Measurements from ENCODE around the gene ABI3BP.
A peak's percentile ranks its signal among the peaks of the same experiment; 100 is the strongest.

Gene ABI3BP

DNA sequence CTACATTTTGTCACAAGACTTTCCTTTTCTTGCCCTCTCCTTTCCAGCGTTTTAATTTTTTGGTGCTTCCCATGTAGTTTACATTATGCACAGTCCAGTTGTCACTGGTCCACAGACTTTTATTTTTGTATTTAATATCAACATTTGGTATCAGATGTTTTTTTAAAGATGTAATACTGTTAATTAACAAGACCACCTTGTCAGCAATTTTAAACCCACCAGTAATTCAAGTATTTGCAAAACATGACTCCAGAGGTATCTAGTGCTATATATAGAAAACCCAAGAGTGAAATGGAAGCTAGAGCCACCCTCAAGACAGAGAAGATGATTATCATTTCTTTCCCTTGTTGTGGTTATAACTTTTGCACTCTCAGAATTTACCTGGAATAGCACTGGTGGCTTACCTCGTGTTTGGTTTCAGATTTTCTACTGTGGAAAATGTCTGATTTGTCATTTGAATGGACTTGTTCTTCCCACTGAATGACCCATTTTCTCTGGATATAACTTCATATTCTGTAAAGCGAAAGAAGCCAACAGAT lies 227.7 kb downstream of the ABI3BP start:
- DNase-seq, result no peak

DNA sequence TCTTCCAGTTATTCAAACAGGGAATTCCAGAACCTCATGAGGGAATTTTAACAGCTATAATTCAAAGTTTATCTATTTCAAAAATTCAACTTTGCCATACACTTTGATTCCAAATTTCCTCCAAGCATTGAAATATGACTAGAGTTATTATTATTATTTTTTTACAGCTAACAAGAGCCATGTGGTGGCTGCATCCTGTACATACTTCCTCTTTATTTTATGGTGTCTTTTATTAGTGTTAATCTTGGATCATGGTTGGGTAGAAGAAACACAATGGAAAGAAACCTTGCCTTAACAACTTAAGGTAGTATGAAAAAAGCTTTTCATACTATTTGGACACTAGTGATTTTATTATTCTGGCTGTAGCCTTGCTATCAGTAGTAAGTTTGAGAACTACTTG lies 231.3 kb downstream of the ABI3BP start:
- DNase-seq, result no peak

DNA sequence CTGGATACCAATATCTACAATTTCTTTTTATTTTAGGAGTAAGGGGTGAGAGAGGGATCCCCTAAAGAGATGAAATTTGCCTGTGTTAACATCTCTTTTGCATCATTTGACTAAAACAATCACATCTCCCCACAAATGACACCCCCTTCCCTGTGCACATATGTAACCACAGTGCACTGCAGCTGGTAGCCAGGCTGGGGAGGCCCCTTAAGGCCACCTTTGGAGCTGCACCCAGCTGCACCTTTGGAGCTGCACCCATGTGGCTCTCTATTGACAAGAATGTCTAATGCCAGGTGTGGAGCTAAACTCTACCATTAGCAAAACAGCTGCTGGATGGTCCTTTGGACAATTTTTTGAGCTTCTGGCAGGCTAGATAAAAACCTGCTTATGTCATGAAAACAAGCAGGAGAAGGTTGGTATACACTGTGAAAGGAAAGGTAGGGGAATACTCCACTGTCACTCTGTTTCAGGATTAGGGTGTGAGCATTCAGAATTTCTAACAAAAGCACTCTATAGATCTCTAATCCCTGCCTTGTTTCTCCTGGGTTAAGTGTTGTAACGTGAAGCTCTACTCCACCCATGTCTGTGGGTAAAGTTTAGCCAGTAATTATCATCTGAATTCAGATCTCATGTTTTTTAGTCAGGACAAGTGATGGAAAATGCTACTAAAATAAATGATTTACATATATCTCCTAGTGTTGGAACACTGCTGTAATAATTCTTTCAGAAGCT lies 231.8 kb downstream of the ABI3BP start:
- no peak for DNase-seq

DNA sequence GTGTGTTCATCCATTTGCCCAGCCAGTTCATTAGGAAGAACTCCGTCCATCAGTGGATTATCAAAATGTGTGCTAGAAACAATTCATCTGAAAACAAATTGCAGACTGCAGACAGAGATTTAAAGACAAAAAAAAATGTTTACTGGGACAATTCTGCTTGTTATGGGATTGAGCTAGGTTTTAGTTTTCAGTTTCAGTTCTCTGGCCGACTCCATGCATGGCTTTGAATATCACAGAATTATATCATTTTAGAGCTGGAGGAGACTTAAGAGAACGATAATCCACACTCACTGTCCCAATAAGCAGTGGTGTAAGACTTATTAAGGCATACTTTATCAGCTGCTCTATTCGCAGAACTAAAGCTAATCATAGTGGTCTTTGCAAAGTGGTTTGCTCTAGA lies 232.8 kb downstream of the ABI3BP start:
- no peak for DNase-seq

DNA sequence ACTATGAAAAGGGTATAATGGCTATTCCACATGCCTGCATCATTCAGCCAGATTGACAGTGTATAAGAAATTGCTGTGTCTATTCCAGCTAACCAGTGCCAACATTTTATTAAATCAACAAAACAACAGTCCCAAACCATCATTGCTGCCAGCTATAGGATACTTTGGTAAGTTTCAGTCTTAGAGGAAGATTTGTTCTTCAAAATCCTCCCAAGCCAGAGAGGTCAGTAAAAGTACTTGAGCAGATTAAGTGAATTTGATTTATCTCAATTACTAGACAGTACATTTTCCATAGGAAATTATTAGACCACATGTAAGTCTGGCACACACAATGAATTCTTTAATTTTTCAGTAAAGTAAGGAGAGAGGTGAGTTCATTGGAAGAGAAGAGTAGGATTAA lies 233.3 kb downstream of the ABI3BP start:
- DNase-seq, result no peak

DNA sequence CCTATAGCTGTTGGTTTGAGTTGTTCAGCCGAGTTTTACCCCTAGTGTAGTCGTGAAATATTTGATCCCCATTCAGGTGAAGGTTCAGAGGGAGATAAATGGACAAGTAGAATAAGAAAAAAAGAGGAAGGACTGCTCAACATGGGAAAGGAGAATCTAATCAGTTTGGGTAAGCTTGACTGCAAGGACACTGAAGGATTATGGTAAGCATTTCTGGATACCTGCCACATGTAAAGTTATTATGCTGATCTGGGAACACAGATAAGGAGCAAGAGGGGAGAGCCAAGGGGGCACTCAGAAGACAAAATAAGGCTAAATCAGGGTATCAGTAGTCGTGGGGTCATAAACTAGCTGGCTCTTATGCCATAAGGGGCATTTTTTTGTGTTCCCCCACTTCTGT lies 234.1 kb downstream of the ABI3BP start:
- no peak for DNase-seq

DNA sequence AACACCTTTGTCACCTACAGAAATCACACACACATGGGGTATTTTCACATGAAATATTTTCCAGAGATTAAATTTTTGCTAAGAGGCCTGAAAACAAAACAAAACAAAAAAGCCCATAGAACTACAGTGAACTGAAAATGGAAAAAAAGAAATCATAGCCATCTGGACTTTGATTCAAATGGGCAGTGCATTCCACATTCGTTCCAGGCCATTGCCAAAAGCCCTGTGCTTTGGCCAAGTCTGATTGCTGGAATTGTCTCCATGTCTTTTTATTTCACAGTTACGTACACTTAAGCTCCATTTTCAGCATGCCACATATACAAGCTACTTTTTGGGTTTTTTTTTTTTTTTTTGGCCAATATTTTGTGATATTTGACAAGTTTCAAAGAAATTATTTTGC lies 236.8 kb downstream of the ABI3BP start:
- DNase-seq, result no peak

DNA sequence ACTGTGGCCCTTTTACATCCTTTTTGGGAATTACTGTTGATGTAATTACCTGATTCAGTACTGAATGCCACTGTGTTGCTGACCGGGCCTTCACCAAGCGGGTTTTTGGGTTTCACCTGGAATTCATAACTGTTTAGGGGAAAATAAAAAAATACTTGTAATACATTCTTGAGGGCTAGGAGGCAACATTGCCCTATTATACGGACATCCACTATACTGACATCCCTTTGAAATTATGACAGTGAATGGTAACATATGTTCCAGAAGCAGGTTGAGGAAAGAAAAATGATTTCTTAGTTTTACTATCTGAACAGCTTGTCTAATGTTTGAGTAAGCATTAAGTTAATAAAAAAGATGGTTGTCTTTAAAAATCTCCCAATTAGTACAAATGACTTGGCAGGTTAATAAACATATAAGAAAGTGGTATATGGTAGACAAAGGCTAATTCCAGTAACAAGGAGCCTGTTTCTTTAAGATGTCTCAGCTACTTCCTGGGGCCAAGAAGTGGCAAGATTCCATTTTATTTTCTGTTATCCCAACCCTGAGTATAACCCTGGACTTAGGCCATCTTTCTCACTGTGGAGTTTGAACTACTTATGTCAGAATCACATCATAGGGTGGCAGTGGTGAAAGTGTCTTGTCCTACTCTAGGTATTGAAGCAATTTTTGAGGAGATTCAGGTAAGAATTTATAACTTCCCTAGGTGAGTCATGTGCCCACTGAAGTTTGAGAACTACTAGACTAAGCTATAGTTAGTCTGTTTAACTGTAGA lies 238.5 kb downstream of the ABI3BP start:
- no peak for DNase-seq

DNA sequence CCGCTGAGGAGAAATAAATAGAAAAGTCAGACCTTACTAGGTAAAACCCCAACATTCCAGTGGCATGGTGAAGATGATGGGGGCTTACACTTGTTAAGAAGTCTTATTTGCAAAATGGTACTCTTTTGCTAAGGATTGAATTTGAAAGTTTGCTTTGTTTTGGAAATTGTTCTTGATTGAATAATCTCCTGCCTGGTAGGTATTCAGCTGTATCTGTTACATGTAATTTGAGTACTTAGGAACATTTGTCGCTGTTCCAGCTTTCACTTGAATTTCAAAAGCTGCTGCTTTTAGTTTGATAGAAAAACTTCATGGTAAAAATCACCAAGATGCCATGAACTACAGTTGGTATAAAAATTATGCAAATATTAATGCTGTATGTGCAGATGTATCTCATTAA lies 239.4 kb downstream of the ABI3BP start:
- DNase-seq, result no peak

DNA sequence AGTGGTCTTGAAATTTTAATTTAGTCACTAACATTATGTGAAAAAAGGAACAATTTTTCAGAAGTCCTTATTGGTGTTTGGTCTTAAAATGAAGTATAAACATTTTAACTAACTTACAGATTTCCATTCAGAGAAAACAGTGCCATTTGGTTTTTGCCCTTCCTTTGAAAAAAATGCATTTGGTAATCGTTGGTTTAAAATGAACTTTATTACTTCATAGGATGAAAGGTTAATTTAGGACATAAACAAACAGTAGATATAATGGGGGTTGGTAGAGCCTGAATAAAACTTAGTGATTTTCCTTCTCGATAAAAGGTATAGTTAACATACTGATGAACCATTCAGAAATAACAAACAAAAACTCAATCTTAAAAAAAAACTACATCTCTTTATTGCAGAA lies 244.3 kb downstream of the ABI3BP start:
- no peak for DNase-seq

DNA sequence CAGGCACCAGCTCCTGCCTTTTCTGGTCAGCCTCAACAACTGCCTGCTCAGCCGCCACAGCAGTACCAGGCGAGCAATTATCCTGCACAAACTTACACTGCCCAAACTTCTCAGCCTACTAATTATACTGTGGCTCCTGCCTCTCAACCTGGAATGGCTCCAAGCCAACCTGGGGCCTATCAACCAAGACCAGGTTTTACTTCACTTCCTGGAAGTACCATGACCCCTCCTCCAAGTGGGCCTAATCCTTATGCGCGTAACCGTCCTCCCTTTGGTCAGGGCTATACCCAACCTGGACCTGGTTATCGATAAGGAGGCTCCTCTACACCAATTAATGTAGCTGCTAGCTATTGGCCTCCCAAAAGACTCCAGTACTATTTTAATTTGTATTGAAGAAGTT lies 245.0 kb downstream of the ABI3BP start:
- no peak for DNase-seq

DNA sequence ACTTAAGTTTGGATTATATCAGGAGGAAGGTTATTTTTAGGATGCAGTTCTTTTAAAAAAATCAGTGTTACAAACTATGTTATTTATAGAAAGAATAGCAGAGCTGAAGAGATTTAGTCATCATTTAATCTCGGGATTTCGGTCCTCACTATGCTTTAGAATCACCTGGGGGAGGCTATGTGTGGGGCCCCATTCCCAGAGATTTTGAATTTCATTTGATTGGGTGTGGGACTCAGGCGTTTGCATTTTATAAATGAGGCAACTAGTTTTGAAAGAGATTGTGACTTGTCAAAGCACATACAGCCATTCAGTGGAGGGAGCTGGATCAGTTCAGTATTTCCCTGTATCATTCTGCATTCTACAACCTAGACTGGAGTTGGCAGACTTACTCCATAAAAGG lies 247.1 kb downstream of the ABI3BP start:
- DNase-seq, result no peak

DNA sequence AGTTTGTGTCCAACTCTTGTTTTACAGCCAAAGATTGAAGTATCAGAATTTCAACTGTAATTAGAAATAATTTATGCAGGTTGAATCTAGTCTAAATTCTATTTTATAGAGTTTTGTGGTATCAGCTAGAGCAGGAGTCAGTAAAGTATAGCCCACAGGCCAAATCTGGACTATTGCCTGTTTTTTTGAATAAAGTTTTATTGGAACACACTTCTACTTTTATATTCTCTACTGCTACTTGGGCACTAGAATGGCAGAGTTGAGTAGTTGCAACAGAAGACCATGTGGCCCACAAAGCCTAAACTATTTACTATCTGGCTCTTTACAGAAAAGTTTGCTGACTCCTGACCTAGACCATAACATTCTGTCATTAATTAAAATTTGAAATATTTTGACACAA lies 247.6 kb downstream of the ABI3BP start:
- no peak for DNase-seq

DNA sequence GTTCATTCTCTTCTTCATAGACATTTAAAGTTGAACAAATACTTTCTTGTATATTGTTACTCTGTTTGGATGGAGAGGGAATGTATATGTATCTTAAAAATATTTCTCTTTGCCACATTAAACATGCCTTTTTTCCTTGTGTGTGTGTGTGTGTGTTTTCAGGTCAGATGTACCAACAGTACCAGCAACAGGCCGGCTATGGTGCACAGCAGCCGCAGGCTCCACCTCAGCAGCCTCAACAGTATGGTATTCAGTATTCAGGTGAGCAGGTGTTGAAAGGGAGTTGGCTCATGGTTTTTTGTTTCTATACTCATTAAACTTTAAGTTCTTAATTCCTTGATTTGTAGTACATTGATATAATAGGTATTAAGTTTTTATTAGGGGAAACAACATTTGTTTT lies 248.6 kb downstream of the ABI3BP start:
- no peak for DNase-seq

DNA sequence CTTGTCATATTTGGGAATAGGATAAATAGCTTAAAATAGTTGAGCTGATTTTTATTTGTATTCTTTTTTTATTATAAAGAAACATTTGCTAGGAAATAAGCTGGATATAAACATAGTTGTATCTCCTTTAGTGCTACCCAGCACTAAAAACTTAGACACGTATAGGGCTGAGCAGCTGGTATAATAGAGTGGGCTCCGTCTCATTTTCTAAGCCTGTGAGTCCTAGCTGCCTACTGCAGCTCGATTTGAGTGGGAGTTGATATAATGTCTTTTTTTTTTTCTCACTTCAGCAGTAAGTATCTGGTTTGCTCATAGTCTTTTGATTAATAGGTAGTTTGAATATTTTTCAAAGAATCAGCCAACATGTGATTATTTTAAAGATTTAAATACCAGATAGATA lies 249.7 kb downstream of the ABI3BP start:
- no peak for DNase-seq

DNA sequence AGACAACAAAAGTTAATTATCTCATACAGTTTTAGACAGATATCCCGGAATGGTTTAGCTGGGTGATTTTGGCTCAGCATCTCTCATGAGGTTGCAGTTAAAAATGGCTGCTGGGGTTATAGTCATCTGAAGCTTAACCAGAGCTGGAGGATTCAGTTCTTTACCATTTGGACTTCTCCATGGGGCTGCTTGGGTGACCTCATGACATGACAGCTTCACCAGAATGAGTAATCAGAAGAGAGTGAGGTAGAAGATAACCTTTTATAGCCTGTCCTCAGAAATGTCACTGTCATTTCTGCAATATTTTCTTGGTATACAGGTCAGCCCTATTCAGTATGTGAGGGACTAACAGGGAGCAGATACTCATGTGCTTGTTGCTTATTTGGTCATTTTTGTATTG lies 253.0 kb downstream of the ABI3BP start:
- DNase-seq, result no peak

DNA sequence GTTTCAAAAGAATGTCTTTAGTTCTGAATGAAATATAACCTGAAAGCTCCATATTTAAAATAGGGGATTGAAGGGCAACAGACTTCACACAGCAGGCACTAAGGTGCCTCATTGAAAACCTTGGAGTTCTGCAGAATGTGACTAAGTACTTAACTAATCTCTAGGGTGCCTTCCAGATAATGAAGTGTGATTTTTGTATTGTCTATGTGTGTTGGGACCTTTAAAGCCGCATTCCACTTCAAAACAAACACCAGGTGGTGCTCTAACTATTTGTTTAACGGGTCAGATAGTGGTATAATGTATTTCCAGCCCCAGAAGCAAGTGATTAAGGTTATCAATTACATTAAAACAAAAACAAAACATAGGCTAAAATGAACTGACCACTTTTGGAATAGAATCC lies 255.9 kb downstream of the ABI3BP start:
- DNase-seq, result peak; percentile 30

DNA sequence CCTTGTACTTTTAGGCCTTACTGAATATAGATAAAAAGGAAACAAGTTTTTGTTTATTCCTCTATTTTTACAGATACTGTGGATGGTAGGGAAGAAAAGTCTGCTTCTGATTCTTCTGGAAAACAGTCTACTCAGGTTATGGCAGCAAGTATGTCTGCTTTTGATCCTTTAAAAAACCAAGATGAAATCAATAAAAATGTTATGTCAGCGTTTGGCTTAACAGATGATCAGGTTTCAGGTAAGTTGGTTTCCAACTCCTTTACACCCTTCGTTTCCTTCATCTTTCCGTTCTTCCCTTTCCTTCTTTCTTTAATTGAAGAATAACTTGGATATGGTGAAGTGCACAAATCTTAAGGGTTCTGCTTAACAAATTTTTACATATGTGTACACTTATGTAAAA lies 260.8 kb downstream of the ABI3BP start:
- no peak for DNase-seq

DNA sequence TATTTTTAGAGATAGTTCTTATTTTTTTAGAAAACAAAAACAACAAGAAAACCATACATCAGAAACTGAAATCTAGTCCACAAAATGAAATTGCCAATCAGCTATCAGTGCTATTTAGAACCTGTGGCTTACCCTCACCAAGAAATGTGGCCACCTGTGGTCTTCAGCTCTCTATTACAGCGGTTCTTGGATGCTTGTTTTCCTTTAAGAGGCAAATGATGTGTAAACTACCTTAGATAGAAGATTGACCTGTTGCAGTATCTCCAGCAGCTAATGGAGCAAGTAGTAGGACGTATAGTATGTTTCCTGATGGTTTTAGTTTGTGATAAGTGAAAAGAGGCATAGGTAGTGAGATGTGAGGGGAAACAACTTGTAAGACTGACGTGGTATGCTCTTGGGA lies 262.7 kb downstream of the ABI3BP start:
- DNase-seq, result no peak

DNA sequence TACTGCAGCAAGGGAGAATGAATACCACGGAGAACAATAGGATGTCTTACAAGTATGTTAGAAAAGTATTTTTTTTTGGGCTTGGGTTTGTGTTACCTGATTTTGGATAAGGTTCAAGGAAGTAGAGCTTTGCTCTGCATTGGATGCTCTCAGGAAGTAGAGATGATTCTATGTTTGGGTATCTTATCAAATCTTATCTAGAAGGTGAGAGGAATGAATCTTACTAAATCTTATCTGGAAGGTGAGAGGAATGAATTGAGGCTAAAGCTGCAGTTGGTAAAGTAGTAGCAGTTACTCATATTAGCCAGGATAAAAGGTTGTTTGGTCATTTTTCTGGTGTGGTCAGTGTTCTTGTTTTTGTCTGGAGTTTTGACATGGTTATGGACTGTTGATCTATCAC lies 266.5 kb downstream of the ABI3BP start:
- DNase-seq, result no peak

DNA sequence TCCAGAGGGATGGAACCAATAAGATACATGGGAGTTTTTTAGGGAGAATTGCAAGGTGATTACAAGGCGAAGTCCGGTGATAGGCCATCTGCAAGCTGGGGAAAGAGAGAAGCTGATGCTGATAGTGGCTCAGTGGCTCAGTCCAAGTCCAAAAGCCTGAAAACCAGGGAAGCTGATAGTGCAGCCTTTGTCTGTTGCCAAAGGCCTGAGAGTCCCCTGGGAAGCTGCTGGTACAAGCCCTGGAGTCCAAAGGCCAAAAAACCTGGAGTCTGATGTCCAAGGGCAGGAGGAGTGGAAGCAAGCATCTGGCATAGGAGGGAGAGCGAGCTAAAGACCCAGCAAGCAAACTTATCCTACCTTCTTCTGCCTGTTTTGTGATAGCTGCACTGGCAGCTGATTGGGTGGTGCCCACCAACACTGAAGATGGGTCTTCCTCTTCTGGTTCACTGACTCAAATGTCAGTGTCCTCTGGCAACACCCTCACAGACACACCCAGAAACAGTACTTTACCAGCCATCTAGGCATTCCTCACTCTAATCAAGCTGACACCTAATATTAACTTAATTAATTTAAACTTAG lies 267.2 kb downstream of the ABI3BP start:
- no peak for DNase-seq

DNA sequence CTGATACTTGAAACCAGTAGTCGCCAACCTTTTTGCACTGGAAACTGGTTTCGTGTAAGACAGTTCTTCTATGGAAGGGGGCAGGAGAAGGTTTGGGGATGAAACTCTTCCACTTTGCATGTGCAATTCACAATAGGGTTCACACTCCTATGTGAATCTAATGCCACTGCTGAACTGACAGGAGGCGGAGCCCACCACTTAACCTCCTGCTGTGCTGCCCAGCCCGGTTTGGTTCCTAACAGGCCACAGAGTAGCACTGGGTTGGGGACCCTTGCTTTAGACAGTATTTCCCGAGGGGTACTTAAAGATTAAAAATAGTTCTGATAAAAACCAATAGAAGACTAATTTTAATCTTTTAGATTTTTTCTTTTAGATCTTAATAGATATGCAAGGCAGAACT lies 272.8 kb downstream of the ABI3BP start:
- no peak for DNase-seq

DNA sequence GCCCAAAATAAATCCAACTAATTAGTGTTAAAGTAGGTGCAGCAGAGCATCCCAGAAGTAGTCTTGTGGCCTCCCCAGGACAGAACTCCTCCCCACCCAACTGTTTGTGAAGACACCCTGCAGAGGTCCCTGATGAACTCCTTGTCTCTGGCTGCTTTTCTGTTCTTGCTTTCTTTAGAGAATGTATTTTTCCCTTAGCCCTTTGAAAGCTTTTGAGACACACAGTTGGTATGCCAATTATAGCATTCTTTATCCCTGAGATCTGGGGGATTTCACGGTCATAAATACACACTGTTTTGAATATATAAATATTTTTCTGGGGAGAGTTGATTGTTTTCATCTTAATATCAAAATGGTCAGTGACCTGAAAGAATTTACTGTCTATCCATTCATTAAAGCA lies 274.1 kb downstream of the ABI3BP start:
- no peak for DNase-seq

All from fibroblast of skin of right biceps (primary cell).